Fibroblast of lung (primary cell): Measurements from ENCODE around the gene CTF1. TPM values are rescaled to one million over a fixed set of nuclear protein-coding genes. Genes with fewer than 3 reads are reported as not detected.
"Not testable (repeated sequence)": the region's sequence is repeated elsewhere in the genome, so short reads cannot be mapped to it uniquely, and the experiment has no call there.

Source experiments
- DNase-seq, 2 donors: peaks; one replicate each; pipeline versions ENCODE4 v3.0.0 to v3.0.0-alpha.2; 2010; ENCODE audit warnings: low read depth in 2 of 2
- H2AFZ ChIP-seq: 2 replicates; pipeline ENCODE4 v1.5.1; 2012; ENCODE audit warnings: low read length, control low read depth, inconsistent platforms
- H3K27ac ChIP-seq: 2 replicates; pipeline ENCODE4 v1.5.1; 2011; ENCODE audit warnings: low read length, control low read depth; ENCODE audit not compliant: insufficient read depth
- H3K27me3 ChIP-seq: 2 replicates; pipeline ENCODE4 v1.5.1; 2011; ENCODE audit warnings: mild to moderate bottlenecking, low read length; ENCODE audit not compliant: control insufficient read depth, insufficient read depth
- H3K36me3 ChIP-seq: 2 replicates; pipeline ENCODE4 v1.5.1; 2011; ENCODE audit warnings: low read length; ENCODE audit not compliant: control insufficient read depth, insufficient read depth
- H3K4me1 ChIP-seq: 2 replicates; pipeline ENCODE4 v1.5.1; 2011; ENCODE audit warnings: low read length; ENCODE audit not compliant: control insufficient read depth, insufficient read depth; ENCODE audit errors: extremely low read depth
- H3K4me2 ChIP-seq: 2 replicates; pipeline ENCODE4 v1.5.1; 2011; ENCODE audit warnings: low read length, control low read depth; ENCODE audit not compliant: insufficient read depth; ENCODE audit errors: extremely low read depth
- H3K4me3 ChIP-seq, 4 experiments: fragments of 200-600 bp in 1 of 4; sonication (generic) in 1 of 4; replicated peaks in 1 of 4; 2 replicates each; pipeline ENCODE4 v1.5.1; 2011 to 2016; ENCODE audit warnings: low read length in 4 of 4, low read depth in 3 of 4, mild to moderate bottlenecking in 3 of 4, control low read depth in 2 of 4, inconsistent platforms in 1 of 4, mixed read lengths in 1 of 4; ENCODE audit not compliant: insufficient read depth in 1 of 4; ENCODE audit errors: control extremely low read depth in 1 of 4
- H3K79me2 ChIP-seq: 2 replicates; pipeline ENCODE4 v1.5.1; 2012; ENCODE audit warnings: mild to moderate bottlenecking, low read length, inconsistent platforms; ENCODE audit not compliant: control insufficient read depth, insufficient read depth
- H3K9ac ChIP-seq: 2 replicates; pipeline ENCODE4 v1.5.1; 2011; ENCODE audit warnings: mild to moderate bottlenecking, low read length, control low read depth; ENCODE audit not compliant: insufficient read depth
- H3K9me3 ChIP-seq: 2 replicates; pipeline ENCODE4 v1.5.1; 2012; ENCODE audit warnings: low read depth, low read length; ENCODE audit not compliant: control insufficient read depth, insufficient read depth
- H4K20me1 ChIP-seq: 2 replicates; pipeline ENCODE4 v1.5.1; 2011; ENCODE audit warnings: low read length; ENCODE audit not compliant: control insufficient read depth, insufficient read depth; ENCODE audit errors: extremely low read depth
- EZH2 ChIP-seq: IDR thresholded peaks from 2 replicates; pipeline ENCODE4 v1.5.1; 2012; ENCODE audit warnings: low read length, control low read depth, mild to moderate bottlenecking; ENCODE audit errors: missing control alignments
- polyA plus RNA-seq, 2 donors: library from polyadenylated mRNA; depleted of rRNA in 1 of 2; stranded (reverse) in 1 of 2; unstranded in 1 of 2; fragments of >200 nt; gene quantifications; 2 replicates each; pipeline ENCODE4 v1.2.1, GENCODE V29; 2011 to 2012; ENCODE audit warnings: missing spikeins in 1 of 2
- total RNA-seq: library from RNA; depleted of rRNA; stranded (reverse); fragments of >200 nt; gene quantifications from 2 replicates; pipeline ENCODE4 v1.2.1, GENCODE V29; 2014
- TF ChIP-seq, protein P1 (sequence below), 2 donors: IDR thresholded peaks in 1 of 2; conservative IDR thresholded peaks in 1 of 2; 1 replicate in 1 of 2; 2 replicates in 1 of 2; pipeline ENCODE4 v1.5.1; 2011 to 2012; ENCODE audit warnings: low read length in 2 of 2, control low read depth in 1 of 2, inconsistent platforms in 1 of 2, low read depth in 1 of 2, mild to moderate bottlenecking in 1 of 2

CTF1 gene
- total and polyA plus RNA-seq, 2 donors (not counting 1 experiment from before 2014, with no cell fraction given), result 5.3 to 8.8 TPM

- H3K4me2 ChIP-seq, result no peak overlapping the region
- H2AFZ ChIP-seq, result no peak overlapping the region
- DNase-seq, result no peak
- no peaks in the 10 kb centered on the region for H3K9me3 ChIP-seq
- H3K27me3 ChIP-seq, result no peaks in the 10 kb centered on the region
- H3K36me3 ChIP-seq, result no peaks in the 10 kb centered on the region
- no peaks in the 10 kb centered on the region for H4K20me1 ChIP-seq
- H3K79me2 ChIP-seq, result no peaks in the 10 kb centered on the region
- no peak for TF ChIP-seq EZH2
- TF ChIP-seq, protein P1, sequence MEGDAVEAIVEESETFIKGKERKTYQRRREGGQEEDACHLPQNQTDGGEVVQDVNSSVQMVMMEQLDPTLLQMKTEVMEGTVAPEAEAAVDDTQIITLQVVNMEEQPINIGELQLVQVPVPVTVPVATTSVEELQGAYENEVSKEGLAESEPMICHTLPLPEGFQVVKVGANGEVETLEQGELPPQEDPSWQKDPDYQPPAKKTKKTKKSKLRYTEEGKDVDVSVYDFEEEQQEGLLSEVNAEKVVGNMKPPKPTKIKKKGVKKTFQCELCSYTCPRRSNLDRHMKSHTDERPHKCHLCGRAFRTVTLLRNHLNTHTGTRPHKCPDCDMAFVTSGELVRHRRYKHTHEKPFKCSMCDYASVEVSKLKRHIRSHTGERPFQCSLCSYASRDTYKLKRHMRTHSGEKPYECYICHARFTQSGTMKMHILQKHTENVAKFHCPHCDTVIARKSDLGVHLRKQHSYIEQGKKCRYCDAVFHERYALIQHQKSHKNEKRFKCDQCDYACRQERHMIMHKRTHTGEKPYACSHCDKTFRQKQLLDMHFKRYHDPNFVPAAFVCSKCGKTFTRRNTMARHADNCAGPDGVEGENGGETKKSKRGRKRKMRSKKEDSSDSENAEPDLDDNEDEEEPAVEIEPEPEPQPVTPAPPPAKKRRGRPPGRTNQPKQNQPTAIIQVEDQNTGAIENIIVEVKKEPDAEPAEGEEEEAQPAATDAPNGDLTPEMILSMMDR (conservative IDR thresholded peaks at IDR 0.05 in 1 of 2, IDR thresholded peaks at IDR 0.05 in 1 of 2; ENCODE audit: low read depth in 1 of 2, low read length in 2 of 2), result no peak
- H3K4me1 ChIP-seq, result no peaks in the 10 kb centered on the region
- no peak overlapping the region for H3K27ac ChIP-seq
- no peak overlapping the region for H3K9ac ChIP-seq
- H3K4me3 ChIP-seq, result no peak overlapping the region
Observed at GRCh38 chr16:30853758-30854157, 42.7 kb upstream of the CTF1 start.

DNA sequence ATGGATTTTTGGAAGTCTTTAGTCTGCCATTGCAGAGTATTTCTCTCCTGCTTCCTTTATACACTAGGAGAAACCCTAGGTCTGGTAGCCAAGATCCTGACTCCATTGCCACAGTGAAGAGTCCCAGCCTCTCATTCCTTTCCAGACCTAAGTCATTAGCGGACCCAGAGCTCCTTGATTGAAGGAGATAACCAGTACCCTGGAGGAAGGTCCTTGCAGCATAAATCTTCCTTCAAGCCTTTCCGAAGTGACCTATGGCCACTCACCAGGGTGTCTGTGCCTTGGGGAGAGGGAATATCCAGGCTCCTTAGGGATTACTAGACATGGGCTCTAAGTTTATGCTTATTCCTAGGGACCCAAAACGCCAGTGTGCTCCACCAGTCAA, 38.3 kb upstream of the CTF1 start:
- DNase-seq, result no peak
- Histone ChIP-seq H3K27ac (no peak overlapping the region), H3K4me2 (no peak overlapping the region), H4K20me1 (no peaks in the 10 kb centered on the region), H3K36me3 (no peaks in the 10 kb centered on the region), H3K4me1 (no peaks in the 10 kb centered on the region), H3K9me3 (no peaks in the 10 kb centered on the region), H3K79me2 (no peaks in the 10 kb centered on the region), H2AFZ (no peak overlapping the region), H3K27me3 (no peaks in the 10 kb centered on the region), H3K9ac (no peak overlapping the region), H3K4me3 (no peak overlapping the region)
- TF ChIP-seq EZH2, result no peak
- TF ChIP-seq, protein P1 (conservative IDR thresholded peaks at IDR 0.05 in 1 of 2, IDR thresholded peaks at IDR 0.05 in 1 of 2; ENCODE audit: low read depth in 1 of 2, low read length in 2 of 2), result no peak

DNA sequence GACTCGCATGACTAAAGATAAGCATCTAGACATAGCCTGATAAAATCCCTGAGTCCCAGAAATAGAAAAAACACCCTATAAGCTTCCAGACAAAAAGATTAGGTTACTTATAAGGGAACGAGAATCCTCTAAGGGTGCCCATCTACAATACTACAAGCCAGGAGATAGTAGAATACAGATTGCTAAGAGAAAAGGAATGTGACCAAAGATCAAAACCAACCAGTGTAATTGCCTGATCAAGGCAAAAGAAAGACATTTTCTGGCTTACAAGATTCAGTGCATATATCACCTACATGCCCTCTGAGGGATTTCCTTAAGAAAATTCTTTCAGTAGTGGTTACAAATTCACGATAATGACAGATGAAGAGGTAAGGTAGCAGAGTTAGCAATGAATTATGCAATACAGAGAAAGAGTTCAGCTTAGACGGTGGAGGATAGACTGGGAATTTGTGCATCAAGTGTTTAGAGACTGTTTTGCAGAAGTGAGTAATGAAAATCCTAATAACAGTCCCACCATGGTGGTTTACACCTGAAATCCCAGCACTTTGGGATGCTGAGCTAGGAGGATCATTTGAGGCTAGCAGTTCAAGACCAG, 37.5 kb upstream of the CTF1 start:
- H3K4me1 ChIP-seq, result no peaks in the 10 kb centered on the region
- DNase-seq, result peak in 1 of 2 donors; percentile 18
- TF ChIP-seq, protein P1 (conservative IDR thresholded peaks at IDR 0.05 in 1 of 2, IDR thresholded peaks at IDR 0.05 in 1 of 2; ENCODE audit: low read depth in 1 of 2, low read length in 2 of 2), result no peak
- no peak for TF ChIP-seq EZH2
- no peak overlapping the region for H2AFZ ChIP-seq
- no peaks in the 10 kb centered on the region for H3K27me3 ChIP-seq
- H3K4me2 ChIP-seq, result no peak overlapping the region
- no peaks in the 10 kb centered on the region for H3K79me2 ChIP-seq
- no peaks in the 10 kb centered on the region for H3K36me3 ChIP-seq
- no peak overlapping the region for H3K9ac ChIP-seq
- no peak overlapping the region for H3K27ac ChIP-seq
- no peak overlapping the region for H3K4me3 ChIP-seq
- H3K9me3 ChIP-seq, result no peaks in the 10 kb centered on the region
- no peaks in the 10 kb centered on the region for H4K20me1 ChIP-seq

GRCh38 chr16:30860729-30861128, 35.7 kb upstream of the CTF1 start:
- not testable (repeated sequence) for H3K27ac ChIP-seq, H3K36me3 ChIP-seq, H2AFZ ChIP-seq, H3K27me3 ChIP-seq, DNase-seq, H3K4me3 ChIP-seq, H3K9ac ChIP-seq, H3K79me2 ChIP-seq, H4K20me1 ChIP-seq, H3K4me2 ChIP-seq, H3K4me1 ChIP-seq, H3K9me3 ChIP-seq

DNA sequence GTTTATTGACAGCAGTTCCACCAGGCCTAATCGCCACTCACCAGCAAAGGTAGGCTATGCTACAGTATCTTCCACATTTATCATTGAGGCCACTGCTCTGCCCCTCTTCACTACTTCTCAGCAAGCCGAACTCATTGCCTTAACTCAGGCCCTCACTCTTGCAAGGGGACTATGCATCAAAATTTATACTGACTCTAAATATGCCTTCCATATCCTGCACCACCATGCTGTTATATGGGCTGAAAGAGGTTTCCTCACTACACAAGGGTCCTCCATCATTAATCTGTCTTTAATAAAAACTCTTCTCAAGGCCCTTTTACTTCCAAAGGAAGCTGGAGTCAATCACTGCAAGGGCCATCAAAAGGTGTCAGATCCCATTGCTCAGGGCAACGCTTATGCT, 33.2 kb upstream of the CTF1 start:
- not testable (repeated sequence) for H2AFZ ChIP-seq, H3K4me3 ChIP-seq, H3K79me2 ChIP-seq, H3K36me3 ChIP-seq, H3K4me1 ChIP-seq, H3K9ac ChIP-seq, H3K9me3 ChIP-seq, DNase-seq, H3K27ac ChIP-seq, H4K20me1 ChIP-seq, H3K4me2 ChIP-seq, H3K27me3 ChIP-seq
